ENCODE measurements around the gene KLRF2.
"Not testable (repeated sequence)": the region's sequence is repeated elsewhere in the genome, so short reads cannot be mapped to it uniquely, and the experiment has no call there.

KLRF2 gene, protein sequence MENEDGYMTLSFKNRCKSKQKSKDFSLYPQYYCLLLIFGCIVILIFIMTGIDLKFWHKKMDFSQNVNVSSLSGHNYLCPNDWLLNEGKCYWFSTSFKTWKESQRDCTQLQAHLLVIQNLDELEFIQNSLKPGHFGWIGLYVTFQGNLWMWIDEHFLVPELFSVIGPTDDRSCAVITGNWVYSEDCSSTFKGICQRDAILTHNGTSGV

DNA sequence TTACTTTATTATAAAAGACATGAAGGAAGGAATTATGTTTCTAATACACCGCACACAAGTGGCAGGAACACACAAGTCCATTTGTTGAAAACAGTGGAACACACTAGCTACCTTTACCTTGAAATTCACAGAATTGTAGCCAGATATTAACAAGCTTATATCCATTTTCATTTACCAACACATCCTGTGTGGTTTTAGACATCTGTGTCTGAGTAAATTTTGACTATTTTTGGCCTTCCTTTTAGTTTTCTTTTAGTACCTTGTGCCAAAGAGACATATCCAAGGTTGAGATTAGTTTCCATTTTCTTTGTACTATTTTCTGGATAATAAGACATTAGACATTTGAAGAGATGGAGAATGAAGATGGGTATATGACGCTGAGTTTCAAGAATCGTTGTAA lies at the start of gene KLRF2:
Gene KLRF2, plus strand, starts transcription at position 244 of the 400 bp plus-strand sequence. Its CDS starts 107 bp downstream, at position 351.
- no peak for DNase-seq

DNA sequence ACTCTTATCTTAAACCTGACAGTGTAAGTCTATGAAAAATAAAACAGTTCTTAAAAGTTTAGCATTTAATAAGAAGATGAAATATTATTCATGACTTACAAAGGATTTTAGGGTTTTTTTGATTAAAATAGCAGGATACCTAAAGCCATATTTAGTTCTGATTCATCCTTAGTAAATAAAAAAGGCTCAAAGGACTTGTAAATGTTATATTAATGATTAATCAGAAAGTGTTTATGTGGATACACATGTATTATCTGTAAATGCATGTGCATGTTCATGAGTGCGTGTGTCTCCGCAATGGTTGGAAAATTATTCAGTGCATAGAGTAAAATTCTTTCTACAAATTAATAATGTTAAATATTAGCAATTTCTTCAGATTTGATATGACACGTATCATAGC lies 49.6 kb upstream of the KLRF2 start:
- DNase-seq = no peak

DNA sequence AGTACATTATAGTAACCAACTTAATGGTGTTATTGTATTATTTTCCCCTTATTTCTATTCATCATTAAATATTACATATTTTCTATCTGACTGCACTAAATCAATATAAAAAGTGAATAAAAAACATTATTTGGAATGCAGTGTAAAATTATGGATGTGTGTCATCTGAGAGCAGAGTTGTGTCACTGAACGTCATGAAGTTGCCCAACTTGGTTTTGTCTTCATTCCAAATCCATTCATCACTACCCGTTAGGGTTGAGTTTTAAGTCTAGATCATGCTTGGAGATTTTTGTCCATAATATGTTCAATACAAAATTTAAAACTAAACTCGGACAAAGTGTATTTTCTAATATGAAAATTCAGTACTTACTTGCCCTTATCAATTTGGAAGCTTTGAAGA lies 37.9 kb upstream of the KLRF2 start:
- no peak for DNase-seq

DNA sequence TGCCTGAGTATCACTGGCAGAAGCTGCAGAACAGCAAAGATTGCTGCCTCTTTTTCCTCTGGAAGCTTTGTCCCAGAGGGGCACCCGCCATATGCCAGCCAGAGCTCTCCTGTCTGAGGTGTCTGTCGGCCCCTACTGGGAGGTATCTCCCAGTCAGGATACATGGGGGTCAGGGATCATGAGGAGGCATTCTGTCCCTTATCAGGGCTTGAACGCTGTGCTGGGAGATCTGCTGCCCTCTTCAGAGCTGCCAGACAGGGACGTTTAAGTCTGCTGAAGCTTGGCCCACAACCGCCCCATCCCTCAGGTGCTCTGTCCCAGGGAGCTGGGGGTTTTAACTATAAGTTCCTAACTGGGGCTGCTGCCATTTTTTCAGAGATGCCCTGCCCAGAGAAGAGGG lies 32.4 kb upstream of the KLRF2 start:
- no peak for DNase-seq

DNA sequence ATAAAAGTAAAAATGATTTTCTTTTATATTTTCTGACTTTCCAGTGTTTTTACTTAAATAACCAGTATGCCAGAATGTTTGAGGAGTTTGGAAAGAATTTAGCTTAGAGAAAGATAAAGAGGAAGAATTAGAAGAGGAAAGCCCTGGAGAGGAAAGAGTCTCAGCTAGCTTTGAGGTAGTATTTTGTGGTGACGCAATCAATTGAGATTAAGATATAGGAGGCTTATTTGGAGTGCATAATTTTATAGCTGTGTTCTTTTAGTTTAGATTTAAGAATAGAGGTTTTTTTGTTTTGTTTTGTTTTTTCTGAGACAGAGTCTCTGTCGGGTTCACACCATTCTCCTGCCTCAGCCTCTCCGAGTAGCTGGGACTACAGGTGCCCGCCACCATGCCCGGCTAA lies 30.2 kb upstream of the KLRF2 start:
- DNase-seq = no peak

DNA sequence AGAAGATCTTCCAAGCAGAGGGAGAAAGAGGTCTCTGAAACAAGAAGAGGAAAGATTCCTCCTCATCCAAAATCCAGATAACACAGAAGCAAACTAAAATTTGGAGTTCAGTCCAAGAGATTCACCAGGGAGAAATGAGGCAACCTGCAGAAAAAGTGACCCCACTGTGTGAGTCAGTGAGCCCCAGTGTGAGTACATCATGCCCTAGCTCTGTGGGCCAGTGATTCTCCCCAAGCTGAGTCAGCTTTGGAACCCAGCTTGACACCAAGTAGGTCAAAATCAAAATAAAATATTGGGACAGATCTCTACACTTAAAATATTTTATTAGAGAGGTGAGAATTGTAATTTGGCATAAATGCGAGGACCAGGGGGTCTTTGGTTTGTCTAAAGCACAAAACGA lies 29.4 kb upstream of the KLRF2 start:
- no peak for DNase-seq

DNA sequence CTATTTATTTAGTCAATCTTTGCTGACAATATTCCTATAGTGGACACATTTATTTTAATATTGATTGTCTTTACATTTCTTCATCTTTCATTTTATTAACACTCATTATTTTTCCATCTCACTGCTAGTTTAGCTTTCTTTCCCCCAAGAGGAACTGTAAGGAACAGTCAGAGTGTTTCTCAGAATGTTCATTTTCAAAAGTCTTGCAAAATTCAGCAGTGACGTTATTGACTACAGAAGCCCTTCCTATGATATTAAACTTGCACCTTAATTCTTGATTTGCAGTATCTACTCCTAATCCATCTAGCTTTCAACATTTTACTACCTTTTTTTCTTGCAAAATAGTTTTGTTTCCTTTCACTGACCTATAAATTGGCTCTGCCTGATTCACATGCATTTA lies 25.1 kb upstream of the KLRF2 start:
- no peak for DNase-seq

DNA sequence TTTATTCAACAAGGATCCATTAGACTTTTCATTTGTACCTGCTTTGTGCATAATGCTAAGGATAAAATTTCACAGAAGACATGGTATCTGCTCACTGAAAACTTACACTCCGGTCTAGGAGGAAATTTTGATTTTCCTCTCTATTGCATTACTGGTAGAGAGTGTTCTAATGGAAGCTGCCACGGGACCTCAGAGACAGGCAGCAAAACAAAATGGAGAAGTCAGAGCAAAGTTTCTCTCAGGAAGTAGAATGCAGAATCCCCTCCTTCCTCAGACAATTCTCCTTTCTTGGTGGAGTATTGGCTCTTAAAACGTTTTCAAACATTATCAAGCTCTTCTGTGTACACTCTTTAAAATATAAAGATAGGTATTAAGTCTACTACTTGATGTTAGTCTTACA lies 24.4 kb upstream of the KLRF2 start:
- DNase-seq = no peak

DNA sequence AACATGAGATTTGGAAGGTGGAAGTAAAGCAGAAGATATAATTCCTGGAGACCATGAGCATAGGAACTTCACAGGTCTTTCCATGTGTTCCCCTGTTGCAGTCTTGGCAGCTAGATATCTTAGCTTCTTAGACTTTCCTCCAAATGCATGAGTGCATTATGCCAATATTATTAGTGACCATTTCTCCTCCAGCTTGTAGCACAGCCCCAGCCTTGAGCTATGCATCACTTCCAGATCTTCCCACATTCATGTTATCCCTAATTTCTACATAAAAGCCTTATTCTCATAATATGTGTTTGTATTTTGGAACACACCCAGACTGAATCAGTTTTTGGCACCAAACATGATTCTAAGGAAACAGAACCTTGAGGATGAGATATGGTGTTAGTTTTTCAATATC lies 23.2 kb upstream of the KLRF2 start:
- DNase-seq = no peak

DNA sequence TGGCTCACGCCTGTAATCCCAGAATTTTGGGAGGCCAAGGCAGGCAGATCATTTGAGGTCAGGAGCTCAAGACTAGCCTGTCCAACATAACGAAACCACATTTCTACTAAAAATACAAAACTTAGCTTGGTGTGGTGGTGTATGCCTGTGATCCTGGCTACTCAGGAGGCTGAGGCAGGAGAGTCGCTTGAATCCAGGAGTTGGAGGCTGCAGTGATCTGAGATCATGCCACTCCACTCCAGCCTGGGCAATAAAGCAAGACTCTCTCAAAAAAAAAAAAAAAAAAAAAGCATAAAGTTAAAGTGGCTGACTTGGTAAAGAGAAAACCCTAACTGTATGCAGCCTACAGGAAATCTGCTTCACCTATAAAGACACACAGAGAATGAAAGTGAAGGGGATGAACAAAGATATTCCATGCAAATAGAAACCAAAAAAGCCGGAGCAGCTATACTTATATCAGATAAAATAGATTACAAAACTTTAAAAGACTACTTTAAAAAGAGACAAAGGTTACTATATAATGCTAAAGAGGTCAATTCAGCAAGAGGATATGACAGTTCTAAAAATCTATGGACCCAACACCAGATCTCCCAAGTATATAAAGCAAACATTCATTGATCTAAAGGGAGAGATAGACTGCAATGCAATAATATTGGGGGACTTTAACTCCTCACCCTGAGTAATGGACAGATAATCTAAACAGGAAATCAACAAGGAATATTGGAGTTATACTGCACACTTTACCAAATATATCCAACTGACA lies 16.2 kb upstream of the KLRF2 start:
- peak in 2 of 6 experiments; percentile 26 to 32 for DNase-seq

DNA sequence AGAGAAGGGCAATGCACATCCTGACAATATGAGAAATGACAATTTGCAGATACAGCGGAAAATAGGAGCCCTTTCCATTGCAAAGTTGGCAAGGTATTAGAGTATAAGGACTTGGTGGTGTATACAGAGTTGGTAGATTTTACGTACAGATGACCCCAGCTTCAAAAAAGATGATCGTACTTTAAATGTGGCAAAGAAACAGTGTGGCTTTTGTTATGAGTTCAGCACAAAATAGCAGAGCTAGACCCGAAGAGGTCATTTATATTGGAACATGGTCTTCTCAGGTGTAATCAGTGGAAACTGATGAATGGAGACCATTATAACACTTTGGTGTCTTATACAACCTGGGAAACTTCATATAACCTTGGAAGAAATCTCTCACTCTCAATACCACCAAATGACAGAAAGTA lies 14.4 kb upstream of the KLRF2 start:
- no peak for DNase-seq

DNA sequence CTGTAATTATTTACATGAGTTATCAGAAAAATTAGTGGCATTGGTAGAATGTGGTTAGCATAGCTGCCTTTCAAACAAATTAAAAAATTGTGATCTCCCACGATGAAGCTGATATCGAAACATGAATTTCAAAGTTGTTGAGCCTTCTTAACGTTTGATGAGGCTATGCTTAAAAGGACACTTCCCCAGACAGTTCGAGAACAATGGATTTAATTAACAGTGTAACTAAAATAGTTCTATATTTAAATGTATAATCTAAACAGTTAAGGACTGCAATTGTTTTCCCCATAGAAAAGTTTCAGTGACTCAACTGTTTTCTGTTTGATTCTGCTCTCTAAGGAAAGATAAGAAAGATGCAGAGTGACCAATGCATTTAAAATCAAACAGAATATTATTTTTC lies 13.8 kb upstream of the KLRF2 start:
- DNase-seq = peak in 1 of 6 experiments; percentile 22

DNA sequence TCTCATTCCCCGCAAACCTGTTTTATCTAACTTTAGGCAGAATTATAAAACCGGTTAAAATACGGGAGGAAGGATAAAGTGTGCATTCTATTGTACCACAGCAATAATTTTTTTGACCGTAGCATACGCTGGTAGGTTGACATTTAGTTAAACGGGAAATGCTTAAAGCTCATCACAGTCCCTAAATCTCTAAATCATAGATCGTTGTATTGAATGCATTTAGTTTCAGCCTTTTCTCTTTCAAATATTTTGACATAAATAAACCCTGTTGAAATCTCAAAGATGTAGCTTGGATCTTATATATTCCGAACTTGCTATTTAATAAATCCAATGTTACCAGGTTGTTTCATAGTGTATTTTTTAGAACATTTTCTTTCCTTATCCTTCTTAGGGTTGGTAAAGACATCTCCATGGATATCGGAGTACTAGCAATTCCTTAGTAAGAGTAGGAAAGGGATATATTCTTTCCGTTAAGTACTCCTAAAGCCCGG lies 12.9 kb upstream of the KLRF2 start:
- peak in 2 of 6 experiments; percentile 33 to 34 for DNase-seq

DNA sequence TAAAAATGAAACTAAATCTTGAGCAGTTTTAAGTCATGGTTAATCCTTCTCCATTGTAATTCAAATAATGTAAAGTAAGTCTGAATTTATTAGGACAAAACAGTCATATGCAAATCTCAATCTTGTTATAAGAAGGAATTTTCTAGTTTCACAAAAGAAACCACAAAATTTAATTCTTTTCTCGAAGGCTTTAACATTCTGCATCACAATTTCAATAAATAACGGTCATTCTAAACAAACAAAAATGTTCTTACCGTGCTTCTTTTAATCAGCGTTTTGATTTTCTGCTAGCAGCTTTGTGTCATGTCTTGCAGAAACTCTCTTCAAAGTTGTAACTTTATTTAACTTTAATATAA lies 12.4 kb upstream of the KLRF2 start:
- DNase-seq = no peak

DNA sequence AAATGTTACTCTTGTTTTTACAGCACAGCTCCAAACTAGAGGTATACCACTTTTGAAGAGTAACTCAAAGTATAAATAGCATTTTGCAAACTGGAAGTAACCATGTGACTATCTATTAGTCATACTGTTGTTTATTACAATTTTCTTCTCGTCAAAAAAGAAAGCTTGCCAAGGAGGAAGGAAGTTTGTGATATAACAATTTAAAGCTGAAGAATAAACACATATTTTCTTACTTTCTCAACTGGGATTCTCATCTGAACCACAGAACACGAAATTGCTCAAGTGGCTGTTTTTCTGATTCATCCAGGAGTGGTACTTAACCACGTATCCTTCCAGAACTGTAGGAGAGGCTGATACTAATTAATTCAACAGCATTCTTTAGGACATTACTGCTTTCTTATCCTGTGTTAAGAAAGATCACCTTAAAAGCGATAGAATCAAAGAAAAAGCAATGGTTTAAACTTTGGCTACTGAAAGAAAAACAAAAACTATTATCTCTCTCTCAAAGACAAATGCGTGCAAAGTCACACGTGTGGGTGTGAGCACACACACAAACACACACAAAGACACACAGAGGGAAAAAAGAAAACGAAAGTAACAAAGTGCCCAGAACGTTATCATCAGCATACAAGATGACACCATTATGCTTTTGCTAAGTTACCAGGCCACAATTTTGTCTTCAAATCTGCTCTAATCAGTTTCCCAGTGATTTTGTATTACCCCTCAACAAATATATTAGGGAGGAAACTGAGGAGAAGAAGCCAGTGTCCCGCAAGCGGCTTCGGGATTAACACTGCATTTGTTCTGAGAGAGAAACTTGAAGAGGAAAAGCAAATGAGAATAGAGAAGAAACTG lies 11.8 kb upstream of the KLRF2 start, which contains the start of gene CLEC2B:
Gene CLEC2B, minus strand, starts transcription at position 48 of the 855 bp plus-strand sequence.
- peak in 3 of 6 experiments; percentile 62 to 78 (median 70) for DNase-seq

DNA sequence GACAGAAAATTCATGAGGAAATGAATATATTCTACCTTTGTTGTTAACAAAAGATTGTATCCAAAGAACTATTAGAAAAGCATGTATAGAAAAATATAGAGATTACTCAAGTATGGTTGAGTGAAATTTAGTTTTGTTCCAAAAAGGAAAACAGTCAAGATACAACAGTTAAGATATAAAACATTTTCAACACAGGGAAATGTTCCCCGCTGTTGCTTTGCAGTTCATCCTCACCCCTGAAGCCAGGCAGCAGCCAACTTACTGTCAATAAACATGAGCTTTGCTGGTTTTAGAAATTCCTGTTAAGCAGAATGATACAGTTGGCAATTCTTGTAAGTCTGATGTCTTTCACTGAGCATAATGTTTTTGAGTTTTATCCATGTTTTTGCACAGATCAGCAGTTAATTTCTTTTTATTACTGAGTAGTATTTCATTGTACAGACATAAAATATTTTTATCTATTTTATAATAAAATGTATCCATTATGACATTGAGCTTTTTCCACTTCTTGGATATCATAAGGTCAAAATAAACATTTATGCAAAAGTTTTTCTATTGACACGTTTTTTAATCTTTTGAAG lies 10.9 kb upstream of the KLRF2 start:
- DNase-seq = peak in 2 of 6 experiments; percentile 18 to 21

DNA sequence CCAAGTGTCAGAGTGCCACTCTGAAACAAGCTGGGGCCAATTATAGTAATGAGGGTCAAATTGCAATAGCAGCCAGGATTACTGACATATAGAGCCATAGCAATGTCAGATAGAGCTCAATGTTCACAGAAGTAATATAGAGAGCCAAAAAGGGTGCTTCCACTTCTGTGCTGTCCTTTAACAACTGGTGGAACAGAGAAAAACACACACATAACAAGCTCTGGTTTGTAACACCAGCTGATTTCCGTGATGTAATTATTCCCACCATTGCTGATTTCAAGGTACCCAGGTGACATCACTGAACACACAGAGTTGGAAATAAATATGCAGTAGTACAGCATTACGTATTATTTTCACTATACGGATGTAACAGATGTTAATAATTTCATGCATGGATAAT lies 9.1 kb upstream of the KLRF2 start:
- no peak for DNase-seq

DNA sequence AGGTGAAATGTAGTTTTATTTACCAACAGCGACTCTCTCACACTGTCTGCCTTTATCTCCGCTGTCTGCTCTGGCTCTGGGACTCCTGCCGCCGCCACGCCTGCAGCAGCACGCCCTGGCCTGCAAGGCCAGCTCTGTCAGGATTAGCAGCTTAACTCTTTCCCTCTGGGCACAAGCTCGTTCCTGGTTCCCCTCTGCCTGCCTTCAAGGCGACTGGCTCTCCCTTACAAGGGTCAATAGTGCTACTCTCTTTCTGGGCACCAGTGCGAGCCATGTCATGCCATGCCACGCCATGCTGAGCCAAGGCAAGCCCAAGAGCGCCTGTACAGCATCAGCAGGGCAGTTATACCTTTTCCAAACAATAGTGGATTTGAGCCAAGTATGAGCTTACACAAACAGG lies 8.5 kb upstream of the KLRF2 start:
- no peak for DNase-seq

DNA sequence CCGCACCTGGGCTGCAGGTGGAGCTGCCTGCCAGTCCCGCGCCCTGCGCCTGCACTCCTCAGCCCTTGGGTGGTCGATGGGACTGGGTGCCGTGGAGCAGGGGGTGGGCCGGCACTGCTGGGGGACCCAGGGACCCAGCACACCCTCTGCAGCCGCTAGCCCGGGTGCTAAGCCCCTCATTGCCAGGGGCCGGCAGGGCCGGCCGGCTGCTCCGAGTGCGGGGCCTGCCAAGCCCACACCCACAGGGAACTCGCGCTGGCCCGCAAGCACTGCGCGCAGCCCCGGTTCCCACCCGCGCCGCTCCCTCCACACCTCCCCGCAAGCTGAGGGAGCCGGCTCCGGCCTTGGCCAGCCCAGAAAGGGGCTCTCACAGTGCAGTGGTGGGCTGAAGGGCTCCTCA lies 5.2 kb upstream of the KLRF2 start:
- DNase-seq = not testable (repeated sequence)

DNA sequence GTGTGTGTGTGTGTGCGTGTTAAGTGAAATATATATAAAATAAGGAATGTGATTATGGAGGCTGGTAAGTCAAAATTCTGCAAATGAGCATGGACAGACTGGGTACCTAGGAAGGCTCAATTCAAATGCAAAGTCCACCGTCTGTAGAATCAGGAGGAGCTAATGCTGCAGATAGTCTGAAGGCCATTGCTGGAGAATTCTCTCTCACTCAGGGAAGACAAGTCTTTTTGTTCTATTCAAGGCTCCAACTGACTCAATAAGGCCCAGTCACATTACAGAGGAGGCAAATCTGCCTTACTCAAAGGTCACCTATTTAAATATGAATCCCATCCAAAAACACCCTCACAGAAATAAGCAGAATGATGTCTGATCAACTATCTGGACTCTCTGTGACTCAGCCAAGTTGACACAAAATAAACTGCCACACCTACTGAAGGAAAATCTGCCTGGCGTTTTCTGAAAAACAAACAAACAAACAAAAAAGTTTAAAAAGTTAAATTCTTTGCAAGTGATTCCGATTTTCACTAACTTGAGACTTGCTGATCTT lies 684 bp upstream of the KLRF2 start:
- no peak for DNase-seq

DNA sequence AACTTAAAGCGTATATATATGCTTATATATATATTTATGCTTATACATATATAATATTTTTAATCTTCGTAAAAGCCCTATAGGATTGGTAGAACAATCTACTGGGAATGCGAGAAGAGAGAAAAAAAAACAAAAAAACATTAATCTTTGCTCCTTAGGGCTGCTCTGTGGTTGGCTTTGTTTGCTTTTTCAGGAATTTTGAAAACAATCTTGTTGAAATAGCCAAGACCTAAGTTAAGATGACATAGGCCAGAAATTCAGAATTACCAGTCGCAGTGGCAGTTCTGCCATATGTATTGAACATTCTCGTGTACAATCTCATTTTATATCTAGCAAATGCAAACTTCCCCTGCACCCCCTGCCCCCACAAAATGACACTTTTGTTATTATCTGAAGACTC lies 699 bp downstream of the KLRF2 start:
- DNase-seq = no peak

DNA sequence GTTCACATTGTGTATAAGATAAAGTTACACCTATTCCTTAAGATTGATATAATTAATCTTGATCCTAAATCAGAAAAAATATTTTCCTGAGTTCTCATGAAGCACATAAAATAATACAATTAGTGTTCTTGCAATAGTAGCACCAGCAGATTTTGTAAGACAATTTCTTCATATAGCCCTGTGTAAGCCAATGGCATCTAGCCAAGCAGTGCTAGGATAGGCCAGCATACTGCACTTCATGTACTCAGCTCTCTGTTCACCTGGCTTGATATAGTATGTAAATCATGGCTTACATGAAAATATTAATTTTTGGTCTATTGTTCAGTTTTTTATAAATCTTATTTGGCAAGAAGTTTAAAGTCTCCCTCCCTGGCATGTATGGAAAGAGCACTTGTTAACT lies 1.9 kb downstream of the KLRF2 start:
- DNase-seq = no peak

All from stimulated activated naive CD4-positive, alpha-beta T cell (primary cell).